Esophagus muscularis mucosa (tissue), 3 donors: Measurements from ENCODE around the gene CLTA.

Experiments
- CTCF ChIP-seq, 3 experiments: fragments of 200-600 bp in 2 of 3; fragments of 450-650 bp in 1 of 3; sonication (generic) in 2 of 3; IDR thresholded peaks; one replicate each; pipeline ENCODE4 v1.5.1; 2017 to 2019; ENCODE audit warnings: antibody characterized with exemption in 3 of 3, mild to moderate bottlenecking in 2 of 3, moderate library complexity in 1 of 3
- POLR2A ChIP-seq: fragments of 450-650 bp; IDR thresholded peaks from one replicate; pipeline ENCODE4 v1.6.1; 2017; ENCODE audit warnings: antibody characterized with exemption, moderate library complexity, mild to moderate bottlenecking, low read depth
- POLR2AphosphoS5 ChIP-seq, 2 donors: sonication (generic); formaldehyde crosslinking; IDR thresholded peaks; one replicate each; pipeline ENCODE4 v1.6.1; 2017; ENCODE audit warnings: antibody characterized with exemption in 2 of 2

- TF ChIP-seq CTCF (IDR thresholded peaks at IDR 0.05) (no peak), POLR2A (no peak), POLR2AphosphoS5 (IDR thresholded peaks at IDR 0.05) (no peak)
Observed at GRCh38 chr9:36152741-36153438, 37.8 kb upstream of the CLTA start.
